H4 (cell line): ENCODE results near the gene KCNJ6. TPM values are rescaled to one million over a fixed set of nuclear protein-coding genes. Genes with fewer than 3 reads are reported as not detected.
"Not testable (repeated sequence)": the region's sequence is repeated elsewhere in the genome, so short reads cannot be mapped to it uniquely, and the experiment has no call there.

Experiments used
- DNase-seq: peaks from one replicate; pipeline ENCODE4 v3.0.0-alpha.2; 2015; ENCODE audit warnings: low spot score
- total RNA-seq: library from RNA; depleted of rRNA; stranded (reverse); fragments of >200 nt; shearing (Covaris generic); gene quantifications from 2 replicates; pipeline ENCODE4 v1.2.3, GENCODE V29; 2014

Gene KCNJ6
- total RNA-seq, 1 experiment from 2014 or later = not detected

DNA sequence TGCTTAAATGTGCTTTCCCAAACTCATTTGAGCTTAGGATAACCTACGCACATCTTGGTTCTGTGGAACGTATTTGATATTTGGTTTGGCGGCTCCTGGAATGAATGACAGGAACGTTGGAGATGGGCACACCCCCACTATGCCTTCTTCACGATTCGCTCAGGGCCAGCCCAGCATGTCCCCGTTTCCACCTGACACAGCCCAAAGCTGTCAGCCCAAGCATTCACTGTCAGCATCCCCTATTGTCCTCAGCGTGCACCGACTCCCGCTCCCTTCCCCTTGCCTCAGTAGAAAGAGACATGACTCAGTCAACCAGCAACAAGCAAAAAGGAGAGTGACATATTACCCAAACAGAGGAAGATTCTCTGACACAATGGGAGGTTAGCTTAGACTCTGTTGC, 181.4 kb downstream of the KCNJ6 start:
- no peak for DNase-seq

DNA sequence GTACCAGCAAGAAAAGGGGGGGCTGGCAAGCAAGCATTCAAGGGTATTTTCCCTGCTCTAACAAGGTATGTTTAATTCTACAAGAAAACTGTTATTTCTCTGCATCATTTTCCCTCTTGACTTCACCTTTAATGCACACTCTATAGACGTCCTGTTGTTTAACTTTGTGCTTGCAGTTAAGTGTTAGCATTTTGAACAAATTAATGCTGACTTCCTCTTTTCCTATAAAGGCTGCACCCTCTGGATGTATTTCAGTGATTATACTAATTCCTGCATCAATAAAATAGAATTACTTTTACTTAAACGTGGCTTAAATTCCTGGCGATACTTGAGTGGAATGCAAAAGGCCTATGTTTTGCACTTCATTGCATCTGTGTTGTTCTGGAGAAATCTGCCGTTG, 183.3 kb downstream of the KCNJ6 start:
- no peak for DNase-seq

DNA sequence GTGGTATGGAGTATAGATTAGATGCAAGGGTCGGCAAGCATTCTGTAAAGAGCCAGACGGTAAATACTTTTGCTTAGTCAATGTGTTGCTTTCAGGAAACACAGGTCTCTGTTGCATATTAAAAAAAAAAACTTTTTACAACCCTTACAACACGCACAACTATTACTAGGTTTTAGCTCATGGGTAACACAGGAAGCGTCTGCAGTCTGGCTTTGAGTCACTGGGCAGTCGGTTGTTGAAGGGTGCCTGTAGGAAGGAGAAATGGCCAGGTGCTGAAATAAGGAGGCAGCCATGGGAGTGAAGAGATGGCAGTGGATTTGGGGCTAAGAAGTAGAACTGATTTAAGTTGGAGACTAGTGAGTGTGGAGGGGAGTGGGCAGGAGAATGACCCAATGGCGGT, 192.1 kb downstream of the KCNJ6 start:
- DNase-seq = no peak

DNA sequence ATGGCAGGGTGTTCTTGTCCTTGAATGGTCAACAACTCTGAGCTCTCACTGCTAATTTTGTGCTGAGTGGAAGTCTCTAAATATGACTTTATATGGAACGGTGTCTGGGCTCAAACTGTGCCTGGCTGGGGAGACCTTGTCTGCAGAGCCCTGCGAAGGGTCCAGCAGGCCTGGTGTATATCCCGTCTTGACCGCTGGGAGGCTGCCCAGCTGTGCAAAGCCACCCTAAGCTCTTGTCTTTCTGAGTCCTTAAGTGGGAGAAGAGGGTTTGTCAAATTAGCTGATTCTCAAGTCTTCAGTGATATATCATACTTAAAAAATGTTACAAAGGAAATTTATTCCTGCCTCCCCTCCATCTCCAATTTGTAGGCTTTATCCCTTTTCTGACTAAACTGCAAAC, 198.7 kb downstream of the KCNJ6 start:
- no peak for DNase-seq

DNA sequence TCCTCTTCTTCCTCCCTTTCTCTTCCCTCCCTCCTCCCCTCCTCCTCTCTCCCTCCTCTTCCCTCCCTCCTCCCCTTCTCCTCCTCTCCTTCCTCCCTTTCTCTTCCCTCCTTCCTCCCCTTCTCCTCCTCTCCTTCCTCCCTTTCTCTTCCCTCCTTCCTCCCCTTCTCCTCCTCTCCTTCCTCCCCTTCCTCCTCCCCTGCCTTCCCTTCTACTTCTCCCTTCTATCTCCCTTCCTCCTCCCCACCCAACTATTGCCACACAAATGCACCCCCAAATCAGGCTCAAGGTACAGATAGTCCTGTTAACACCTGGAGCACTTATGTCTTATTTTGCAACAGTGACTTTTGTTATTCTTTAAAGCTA, 203.7 kb downstream of the KCNJ6 start:
- DNase-seq = not testable (repeated sequence)

DNA sequence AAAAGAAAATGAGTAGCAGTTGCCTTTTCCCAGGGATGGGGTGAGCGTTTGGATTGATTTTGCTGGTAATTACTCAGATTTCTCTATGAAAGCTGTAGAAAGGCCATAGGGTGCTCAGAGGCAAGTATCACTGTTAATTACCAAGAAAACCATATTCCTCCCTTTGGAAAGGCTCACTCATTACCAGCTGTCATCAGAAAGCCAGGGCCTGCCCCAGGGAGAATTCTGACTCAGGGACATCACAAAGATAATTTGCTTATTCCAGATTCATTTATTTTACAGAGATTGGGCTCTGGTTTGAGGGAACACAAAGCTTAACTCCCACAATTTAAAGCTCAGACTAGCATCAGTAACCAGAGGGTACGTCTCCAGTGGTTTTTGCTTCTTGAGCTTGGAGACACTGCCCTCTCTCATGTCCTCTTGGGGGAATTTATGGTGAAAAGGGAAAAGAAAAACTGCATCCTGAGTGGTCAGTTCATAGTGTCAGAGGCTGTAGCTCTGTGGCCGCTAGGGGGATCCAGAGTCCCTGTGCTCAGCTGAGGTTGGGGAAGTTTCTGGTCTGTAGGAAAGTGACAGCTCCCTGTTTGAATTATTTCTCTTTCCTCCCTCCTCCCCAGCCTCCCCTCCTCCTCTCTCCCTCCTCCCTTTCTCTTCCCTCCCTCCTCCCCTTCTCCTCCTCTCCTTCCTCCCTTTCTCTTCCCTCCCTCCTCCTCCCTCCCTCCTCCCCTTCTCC, 204.3 kb downstream of the KCNJ6 start:
- peak; percentile 78 for DNase-seq

DNA sequence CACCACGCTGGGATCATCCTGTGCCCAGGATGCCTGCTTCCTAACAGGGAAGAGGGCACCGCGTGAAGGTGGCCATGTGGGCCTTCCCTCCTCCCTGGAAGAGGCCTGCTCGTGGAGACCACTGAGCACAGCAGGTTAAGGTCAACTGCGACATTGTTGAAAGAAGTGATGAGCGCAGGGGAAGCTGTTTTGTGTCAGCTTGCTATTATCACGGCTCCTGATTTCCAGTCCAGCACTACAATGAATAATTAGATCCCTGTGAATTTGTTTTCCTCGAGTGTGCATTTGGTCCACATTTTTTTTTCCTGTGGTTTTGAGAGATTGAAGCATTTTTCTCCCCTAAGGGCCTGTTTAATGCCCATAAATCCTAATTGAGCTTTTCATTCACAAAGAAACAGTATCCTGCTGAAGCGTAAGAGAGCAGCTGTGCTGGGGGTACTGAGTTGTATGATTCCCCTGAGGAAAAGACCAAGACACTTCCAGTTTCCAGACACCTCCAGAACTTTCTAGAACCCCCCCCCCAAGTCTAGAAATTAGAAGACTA, 204.9 kb downstream of the KCNJ6 start:
- DNase-seq = no peak

DNA sequence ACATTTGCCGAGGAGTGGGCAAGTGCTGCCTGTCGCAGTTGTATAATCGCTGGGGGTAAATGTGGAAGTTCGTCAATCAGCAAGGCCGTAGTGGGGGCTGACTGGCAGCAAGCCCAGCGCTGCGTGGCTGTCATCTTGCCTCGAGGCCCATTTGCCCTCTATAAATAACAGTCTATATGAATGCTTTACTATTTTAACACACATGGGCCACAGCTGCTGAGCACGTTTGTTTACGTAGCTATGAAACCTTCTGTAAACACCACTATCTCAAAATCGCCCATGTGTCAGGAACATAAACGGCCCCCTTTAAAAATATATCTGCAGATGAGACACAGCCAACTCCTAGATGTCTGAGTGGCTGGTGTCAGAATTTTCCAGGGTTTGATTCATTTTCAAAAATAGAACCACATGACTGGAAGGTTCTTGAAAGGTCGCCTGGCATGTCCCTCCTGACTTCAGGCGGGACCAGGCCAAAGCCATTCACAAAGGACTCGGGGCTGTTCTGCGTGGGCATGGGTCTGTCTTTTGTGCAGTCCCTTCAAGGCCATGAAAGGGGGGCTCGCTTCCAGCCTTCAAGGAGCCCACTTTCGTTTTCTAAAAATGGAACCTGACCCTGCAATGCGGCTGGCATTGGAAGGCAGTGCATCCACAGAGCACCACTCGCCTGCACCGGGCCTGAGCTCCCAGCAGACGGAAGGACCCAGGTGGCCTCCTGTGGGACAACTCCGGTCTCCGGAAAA, 205.5 kb downstream of the KCNJ6 start:
- peak; percentile 58 for DNase-seq

DNA sequence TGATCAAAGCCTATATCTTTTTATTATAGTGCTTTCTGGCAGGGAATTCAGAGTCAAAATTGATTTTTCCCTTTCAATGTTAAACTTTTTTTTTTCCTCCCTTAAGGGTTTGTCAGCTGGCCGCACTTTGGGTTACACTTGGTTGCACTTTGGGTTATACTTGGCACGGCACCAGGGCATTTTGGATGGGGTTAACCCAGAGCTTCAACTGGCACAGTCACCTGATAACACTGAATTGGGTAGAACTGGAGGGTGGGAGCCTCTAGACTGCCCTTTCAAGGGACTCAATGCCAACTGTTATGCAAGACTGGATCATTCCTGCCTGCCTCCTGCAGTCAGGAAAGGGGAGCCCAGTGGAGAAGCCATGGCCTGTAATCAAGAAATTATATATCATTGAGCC, 211.5 kb downstream of the KCNJ6 start:
- DNase-seq = no peak

DNA sequence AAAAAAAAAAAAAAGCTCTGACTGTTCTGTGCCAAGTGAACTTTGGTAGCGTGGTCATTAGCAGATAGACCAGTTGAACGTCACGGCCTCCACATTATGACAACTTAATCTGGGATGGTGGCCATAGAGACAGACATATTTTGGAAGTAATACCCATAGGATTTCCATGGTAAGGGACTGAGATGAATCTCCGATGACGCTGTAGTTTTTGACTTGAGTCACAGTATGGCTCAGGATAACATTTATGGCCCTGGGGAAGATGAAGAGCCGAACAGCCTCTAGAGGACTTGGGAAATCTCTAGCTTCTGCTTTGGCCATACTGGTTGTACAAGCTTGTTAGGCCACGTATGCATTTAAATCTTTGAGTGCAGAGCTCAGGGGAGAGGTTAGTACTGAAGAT, 214.0 kb downstream of the KCNJ6 start:
- DNase-seq = no peak

DNA sequence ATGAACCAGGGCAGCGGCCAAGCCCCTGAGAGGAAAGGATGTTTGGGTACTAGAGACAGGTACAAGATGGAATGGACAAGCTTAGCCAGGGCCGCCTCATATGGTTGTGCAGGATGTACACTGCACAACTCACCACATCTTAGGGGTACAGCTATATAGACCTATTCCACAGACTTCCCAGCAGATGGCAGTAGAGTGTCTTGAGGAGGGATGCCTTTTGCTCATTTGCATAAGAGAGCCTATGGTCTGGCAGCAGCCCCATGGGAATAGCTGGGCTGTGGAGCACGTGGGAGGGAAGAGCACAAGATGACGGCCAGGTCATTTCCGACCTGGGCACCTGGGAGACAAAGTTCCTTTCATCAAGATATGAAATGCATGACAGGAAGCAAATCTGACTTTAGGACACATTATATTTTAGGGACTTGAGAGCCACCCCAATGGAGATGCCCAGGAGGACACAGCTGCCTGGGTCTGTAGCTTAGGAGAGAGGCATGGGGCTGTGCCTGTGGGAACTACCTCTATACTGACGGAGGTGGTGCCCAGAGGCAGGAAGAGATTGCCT, 215.5 kb downstream of the KCNJ6 start:
- DNase-seq = peak; percentile 95

DNA sequence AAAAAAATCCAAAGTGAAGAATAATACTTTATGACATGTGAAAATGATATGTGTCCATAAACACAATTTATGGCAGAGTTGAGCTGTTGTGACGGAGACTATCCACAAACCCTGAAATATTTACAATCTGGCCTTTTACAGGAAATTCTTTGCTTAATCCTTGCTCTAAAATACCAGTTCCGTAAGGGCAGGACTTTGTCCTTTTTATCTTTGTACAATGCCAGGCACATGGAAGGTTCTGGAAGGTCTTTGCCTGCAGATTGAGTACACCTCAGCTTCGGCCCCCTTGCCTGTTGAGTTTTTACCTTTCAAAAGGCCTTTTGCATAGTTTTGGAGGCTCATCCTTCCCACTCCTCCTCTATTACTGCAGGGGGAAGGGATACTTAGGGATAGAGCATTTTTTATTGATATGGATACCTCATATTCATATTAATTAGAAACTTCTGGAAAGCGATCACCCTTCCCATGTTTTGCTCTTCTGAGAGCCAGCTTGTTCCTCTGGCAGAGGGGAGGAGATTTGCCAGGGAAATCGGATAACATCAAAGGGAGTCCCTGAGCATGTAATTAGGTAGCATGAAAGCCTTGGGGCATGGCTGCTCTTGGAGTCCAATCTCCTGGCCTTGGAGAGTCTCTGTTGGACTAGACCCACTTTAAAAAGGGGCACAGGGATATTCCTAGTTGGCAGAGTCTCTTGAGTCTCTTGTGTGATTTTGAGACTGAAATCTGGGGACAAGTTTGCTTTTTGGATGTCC, 217.1 kb downstream of the KCNJ6 start:
- DNase-seq = no peak

DNA sequence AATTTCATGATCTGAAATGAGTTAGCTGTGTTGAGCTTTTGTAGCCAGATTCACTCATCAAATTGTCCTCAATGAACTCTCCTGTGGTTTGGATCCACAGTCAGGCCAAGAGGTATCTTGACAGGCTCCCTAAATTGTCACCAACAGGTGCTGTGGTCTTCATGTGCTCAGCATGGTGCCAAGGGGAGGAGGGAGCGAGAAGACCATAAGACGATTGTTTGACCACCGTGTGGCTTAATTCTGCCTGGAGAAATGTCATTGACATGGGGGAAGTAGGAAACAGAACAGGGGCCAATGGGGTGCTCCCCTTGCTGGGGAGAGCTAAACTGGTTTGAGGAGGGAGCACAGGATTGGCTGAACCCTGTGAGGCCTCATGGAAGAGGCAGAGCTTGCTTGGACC, 219.3 kb downstream of the KCNJ6 start:
- DNase-seq = no peak

DNA sequence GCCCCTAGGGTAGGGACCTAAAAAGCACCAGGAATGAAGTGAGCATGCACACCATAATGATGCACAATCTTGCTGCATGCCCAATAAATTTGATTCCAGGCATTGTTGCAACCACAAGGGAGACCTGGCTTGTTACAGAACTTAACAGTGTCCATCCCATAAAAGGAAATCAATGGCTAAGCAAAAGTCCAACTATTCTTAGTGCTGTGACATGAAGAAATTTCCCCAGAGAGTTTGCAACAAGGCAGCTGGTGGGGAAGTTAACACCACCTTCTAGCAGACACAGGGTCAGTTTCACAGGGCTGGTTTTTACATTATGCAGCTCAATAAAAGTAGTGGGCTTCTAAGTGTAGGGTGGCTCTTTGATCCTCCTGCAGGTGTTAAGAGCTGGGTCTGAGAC, 221.1 kb downstream of the KCNJ6 start:
- no peak for DNase-seq

DNA sequence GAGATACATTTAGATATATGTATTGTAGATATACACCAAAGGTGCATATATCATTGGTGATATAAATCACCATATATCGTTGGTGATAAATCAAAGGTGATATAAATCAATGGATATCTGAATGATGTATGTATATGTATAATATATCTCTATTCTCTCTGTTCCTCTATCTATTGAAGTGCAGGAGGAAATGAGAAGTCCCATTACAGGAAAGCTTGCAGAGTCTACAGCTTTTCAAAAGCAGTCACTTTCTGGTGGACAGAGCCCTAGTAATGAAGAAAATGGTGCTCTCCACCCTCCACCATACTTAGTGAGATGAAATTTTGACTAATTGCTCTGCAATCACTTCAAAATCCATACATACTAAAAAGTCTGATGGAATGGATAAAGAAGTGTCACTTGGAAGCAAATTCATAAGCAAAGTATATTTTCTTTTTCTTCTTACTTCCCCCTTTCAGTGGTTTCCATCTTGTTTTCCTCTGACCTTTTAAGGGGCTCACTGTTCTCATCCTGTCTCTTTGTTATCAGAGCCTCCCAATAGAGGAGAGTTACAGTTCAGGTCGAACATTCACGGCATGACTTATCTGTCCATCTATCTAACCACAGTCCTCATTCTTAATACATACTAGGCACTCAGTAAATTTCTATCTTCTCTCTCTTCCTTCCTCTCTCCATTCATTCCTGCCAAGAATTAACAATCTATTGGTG, 227.2 kb downstream of the KCNJ6 start:
- no peak for DNase-seq

DNA sequence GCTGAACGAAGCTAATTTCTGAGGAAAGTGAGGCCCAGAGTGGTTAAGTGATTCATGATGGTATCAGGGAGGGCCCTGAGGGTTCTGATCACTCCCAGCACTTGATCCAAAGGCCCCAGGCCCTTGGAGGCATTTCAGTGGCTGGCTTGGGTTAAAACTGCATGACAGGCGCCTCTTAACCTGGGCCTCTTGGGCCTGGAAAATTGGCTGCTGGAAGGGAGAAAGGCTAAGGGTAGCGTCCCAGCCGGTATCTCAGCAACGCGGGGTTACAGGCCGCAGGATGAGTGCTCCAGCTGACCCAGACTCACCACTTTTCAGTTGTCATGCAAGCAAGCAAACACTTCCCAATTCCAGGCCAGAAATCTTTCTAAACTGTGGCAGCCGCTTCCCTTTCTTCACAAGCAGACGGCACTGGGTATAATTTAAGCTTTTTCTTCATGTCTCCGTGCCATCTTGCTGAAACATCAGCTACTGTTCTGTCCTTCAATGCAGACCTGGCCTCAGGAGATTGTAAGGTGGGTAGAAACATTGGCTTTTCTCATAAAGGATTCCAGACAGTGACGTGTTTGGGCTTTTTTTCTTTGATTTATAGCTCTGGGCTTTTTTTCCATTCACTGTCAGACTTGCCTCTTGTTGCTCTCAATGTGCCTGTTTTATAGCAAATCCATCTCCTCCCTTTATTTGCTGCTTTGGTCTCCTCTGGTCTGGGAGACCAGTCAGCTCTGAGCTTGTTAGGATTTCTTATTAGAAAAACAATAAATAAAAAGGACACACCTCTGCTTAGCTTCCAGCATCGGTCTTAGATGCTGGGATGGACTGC, 229.1 kb downstream of the KCNJ6 start:
- DNase-seq = no peak

DNA sequence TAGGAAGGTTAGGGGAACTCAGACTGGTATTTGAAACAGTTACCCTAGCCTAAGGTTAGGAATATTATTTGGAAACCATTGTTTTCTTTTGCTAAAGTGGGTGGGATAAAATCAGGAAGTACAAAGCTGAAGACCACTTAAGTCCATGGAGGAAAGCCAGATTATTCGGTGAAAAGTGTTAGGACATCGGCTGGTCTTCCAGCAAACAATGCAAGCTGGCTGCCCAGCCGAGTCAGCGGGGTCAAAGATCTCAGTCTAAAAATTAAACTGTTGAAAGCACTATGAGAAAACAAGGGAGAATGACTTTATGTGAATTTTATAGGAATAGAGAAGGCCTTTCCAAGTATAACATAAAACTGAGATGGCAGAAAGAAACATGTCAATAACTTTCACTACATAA, 231.7 kb downstream of the KCNJ6 start:
- no peak for DNase-seq

DNA sequence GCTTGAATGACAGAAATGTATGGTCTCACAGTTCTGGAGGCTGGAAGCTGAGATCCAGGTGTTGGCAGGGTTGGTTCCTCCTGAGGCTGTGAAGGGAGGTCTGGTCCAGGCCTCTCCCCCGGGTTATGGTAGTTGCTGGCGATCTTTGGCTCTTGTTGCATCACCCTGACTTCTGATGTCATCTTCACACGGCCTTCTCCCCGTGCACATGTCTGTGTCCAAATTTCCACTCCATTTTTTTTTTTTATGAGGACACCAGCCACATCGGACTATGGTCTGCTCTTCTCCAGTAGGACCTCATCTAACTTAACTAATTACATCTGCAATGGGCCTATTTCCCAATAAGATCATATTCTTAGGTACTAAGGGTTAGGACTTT, 232.2 kb downstream of the KCNJ6 start:
- DNase-seq = no peak

DNA sequence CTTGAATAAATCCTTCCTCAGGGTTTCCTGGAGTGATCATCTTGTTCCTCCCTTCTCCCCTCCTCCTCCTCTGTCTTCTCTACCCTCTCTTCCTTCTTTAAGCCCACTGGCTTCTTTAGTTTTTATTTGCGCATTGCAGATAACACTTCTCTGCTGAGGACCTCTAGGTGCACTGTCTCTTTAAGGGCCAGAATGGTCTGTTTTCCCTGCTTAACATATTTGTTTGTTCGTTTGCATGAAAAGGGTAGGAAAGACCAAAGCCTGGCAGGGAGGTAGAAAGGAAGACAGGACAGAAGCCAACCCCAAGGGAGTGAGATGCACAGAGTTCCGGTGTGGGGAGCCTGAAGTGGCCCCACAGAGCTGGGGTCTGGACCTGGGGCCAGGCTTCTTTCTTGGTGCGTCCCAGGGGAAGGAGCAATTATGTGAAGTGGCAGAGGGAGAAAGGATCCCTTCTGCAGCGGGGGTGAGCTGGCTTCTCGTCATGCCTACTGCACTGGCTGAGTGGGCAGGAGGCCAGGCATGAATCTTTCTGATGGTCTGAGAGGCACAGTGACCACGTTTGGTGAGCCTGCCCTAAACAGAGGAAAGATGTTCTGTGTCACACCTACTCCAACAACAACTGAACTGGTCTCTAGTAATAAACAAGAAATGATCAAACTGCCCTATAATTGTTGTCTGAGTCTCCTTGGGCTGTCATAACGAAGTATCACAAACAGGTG, 232.7 kb downstream of the KCNJ6 start:
- no peak for DNase-seq

DNA sequence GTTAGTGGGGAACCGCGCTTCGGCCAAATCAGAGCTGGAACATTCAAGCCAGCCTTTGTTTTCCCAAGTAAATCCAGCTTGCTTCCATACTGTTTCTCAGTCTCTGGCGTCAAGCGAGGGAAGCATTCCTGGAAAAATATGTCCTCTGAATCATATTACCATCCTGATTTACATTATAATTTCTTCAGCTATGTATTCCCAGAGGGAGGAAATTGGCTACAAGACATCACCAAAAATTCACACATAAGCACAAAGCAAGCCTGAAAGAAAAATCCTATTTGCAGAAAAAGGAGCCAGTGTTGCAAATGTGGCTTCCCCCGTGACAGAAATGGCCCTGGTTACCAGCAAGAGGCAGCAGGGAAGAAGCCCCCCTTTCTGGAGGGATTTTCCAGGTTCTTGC, 233.3 kb downstream of the KCNJ6 start:
- no peak for DNase-seq
